Gastrocnemius medialis (tissue), 4 donors: ENCODE results near the gene ZBTB7C.

Source experiments
- POLR2A ChIP-seq, 2 donors: fragments of 450-650 bp; IDR thresholded peaks; one replicate each; pipeline ENCODE4 v1.6.1; 2017; ENCODE audit warnings: antibody characterized with exemption in 2 of 2, mild to moderate bottlenecking in 2 of 2, moderate library complexity in 2 of 2
- TF ChIP-seq, protein P1 (sequence below), 5 experiments: fragments of 450-650 bp in 3 of 5; fragments of 200-600 bp in 2 of 5; sonication (generic) in 2 of 5; IDR thresholded peaks in 4 of 5; conservative IDR thresholded peaks in 1 of 5; 1 replicate in 4 of 5; 2 replicates in 1 of 5; pipeline ENCODE4 v1.5.1; 2016 to 2019; ENCODE audit warnings: antibody characterized with exemption in 5 of 5, mild to moderate bottlenecking in 3 of 5, moderate library complexity in 3 of 5

DNA sequence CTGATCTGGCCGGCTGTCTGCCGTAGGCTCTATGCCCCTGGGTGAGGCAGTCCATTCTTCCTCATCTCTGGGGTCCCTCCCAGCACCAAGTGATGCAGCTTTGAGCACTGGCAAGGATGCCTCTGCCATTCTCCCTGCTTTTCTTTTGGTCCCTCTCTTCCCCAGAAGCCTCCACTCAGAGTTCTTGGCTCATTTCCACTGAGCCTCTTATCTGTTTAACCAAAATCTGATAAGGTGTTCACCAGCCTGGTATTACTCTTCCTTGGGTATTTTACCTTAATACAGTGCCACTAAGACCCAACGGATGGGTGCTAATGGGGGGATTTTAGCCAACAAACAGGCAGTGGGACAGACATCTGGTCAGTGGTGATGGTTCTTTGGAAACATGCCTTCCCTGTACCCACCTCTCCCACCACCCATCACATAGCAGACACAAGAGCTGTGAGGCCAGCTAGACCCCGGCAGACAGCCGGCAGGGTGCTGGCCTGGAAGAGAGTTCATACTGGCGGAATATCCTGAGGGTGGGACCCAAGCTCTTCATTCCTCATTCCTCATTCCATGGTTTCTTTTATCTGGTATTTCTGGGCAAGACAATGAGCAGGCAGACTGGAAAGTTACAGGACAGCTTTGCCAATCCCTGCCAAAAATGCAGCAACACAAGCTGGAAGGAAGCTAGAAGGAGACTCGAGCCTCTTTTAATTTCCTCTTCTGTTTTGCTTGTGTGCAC is 34.6 kb downstream of the ZBTB7C start:
- TF ChIP-seq, protein P1, sequence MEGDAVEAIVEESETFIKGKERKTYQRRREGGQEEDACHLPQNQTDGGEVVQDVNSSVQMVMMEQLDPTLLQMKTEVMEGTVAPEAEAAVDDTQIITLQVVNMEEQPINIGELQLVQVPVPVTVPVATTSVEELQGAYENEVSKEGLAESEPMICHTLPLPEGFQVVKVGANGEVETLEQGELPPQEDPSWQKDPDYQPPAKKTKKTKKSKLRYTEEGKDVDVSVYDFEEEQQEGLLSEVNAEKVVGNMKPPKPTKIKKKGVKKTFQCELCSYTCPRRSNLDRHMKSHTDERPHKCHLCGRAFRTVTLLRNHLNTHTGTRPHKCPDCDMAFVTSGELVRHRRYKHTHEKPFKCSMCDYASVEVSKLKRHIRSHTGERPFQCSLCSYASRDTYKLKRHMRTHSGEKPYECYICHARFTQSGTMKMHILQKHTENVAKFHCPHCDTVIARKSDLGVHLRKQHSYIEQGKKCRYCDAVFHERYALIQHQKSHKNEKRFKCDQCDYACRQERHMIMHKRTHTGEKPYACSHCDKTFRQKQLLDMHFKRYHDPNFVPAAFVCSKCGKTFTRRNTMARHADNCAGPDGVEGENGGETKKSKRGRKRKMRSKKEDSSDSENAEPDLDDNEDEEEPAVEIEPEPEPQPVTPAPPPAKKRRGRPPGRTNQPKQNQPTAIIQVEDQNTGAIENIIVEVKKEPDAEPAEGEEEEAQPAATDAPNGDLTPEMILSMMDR (IDR thresholded peaks at IDR 0.05 in 4 of 5, conservative IDR thresholded peaks at IDR 0.05 in 1 of 5), result no peak
- no peak for TF ChIP-seq POLR2A (IDR thresholded peaks at IDR 0.05)
